HT-29 (cell line): ENCODE results near the gene MPL. TPM values are rescaled to one million over a fixed set of nuclear protein-coding genes. Genes with fewer than 3 reads are reported as not detected.

Source experiments
- total RNA-seq: library from RNA; depleted of rRNA; stranded (reverse); fragments of >200 nt; shearing (Covaris generic); gene quantifications from 2 replicates; pipeline ENCODE4 v1.2.3, GENCODE V29; 2014; rRNA removed

Gene MPL
- total RNA-seq, 1 experiment from 2014 or later: 0.79 TPM

Other genes starting within 250 kb of the MPL start
- gene EBNA1BP2, start 165.5 kb upstream of the MPL start, total RNA-seq: 112 and 134 TPM in 2 replicates
- gene CFAP57, start 165.5 kb upstream of the MPL start, total RNA-seq: 0.38 and 0.99 TPM in 2 replicates
- gene TMEM125, start 67.8 kb upstream of the MPL start, total RNA-seq: 64.2 and 65.2 TPM in 2 replicates
- 39.0 and 58.2 TPM in 2 replicates for gene C1orf210, start 52.2 kb upstream of the MPL start, total RNA-seq
- not detected in 2 replicates for gene TIE1, start 36.8 kb upstream of the MPL start, total RNA-seq
- gene CDC20, start 21.2 kb downstream of the MPL start, total RNA-seq: 278 and 304 TPM in 2 replicates
- 160 and 176 TPM in 2 replicates for gene ELOVL1, start 30.2 kb downstream of the MPL start, total RNA-seq
- gene MED8, start 52.0 kb downstream of the MPL start, total RNA-seq: 33.9 and 36.5 TPM in 2 replicates
- gene SZT2, start 52.1 kb downstream of the MPL start, total RNA-seq: 17.5 and 21.9 TPM in 2 replicates
- 59.7 and 69.1 TPM in 2 replicates for gene HYI, start 116.1 kb downstream of the MPL start, total RNA-seq
- gene PTPRF, start 193.1 kb downstream of the MPL start, total RNA-seq: 101 and 122 TPM in 2 replicates